Ovary (tissue), 3 donors: ENCODE measurements around the gene JMJD6.

Source experiments
- CTCF ChIP-seq, 3 donors: fragments of 450-650 bp in 2 of 3; fragments of 200-600 bp in 1 of 3; IDR thresholded peaks; one replicate each; pipeline versions ENCODE4 v1.5.1 to v1.8.0; 2016 to 2022; ENCODE audit warnings: antibody characterized with exemption in 3 of 3, mild to moderate bottlenecking in 1 of 3
- POLR2A ChIP-seq: fragments of 450-650 bp; IDR thresholded peaks from one replicate; pipeline ENCODE4 v1.6.1; 2017; ENCODE audit warnings: antibody characterized with exemption, mild to moderate bottlenecking, moderate library complexity
- donor health status: DM: no; HTN: no; CAD: no.

- no peak for TF ChIP-seq CTCF (IDR thresholded peaks at IDR 0.05)
- TF ChIP-seq POLR2A: no peak
These were observed 16.6 kb upstream of the JMJD6 start for GRCh38 chr17:76742958-76743357.
